Lower leg skin (tissue), 3 donors: ENCODE results near the gene C1QC.
"Not testable (repeated sequence)": the region's sequence is repeated elsewhere in the genome, so short reads cannot be mapped to it uniquely, and the experiment has no call there.

ENCODE experiments used
- POLR2A ChIP-seq, 2 donors: fragments of 450-650 bp; IDR thresholded peaks; one replicate each; pipeline ENCODE4 v1.6.1; 2016 to 2017; ENCODE audit warnings: antibody characterized with exemption in 2 of 2, mild to moderate bottlenecking in 1 of 2, moderate library complexity in 1 of 2
- TF ChIP-seq, protein P1 (sequence below), 3 donors: fragments of 450-650 bp; IDR thresholded peaks; one replicate each; pipeline ENCODE4 v1.5.1; 2016; ENCODE audit warnings: antibody characterized with exemption in 3 of 3, mild to moderate bottlenecking in 3 of 3, moderate library complexity in 2 of 3

- TF ChIP-seq POLR2A (IDR thresholded peaks at IDR 0.05): not testable (repeated sequence)
- TF ChIP-seq, protein P1, sequence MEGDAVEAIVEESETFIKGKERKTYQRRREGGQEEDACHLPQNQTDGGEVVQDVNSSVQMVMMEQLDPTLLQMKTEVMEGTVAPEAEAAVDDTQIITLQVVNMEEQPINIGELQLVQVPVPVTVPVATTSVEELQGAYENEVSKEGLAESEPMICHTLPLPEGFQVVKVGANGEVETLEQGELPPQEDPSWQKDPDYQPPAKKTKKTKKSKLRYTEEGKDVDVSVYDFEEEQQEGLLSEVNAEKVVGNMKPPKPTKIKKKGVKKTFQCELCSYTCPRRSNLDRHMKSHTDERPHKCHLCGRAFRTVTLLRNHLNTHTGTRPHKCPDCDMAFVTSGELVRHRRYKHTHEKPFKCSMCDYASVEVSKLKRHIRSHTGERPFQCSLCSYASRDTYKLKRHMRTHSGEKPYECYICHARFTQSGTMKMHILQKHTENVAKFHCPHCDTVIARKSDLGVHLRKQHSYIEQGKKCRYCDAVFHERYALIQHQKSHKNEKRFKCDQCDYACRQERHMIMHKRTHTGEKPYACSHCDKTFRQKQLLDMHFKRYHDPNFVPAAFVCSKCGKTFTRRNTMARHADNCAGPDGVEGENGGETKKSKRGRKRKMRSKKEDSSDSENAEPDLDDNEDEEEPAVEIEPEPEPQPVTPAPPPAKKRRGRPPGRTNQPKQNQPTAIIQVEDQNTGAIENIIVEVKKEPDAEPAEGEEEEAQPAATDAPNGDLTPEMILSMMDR (IDR thresholded peaks at IDR 0.05): not testable (repeated sequence)
Observed at GRCh38 chr1:22676151-22676550, 32.7 kb downstream of the C1QC start.
